Sigmoid colon (tissue), 4 donors: ENCODE results near the gene YJEFN3.

Source experiments
- EP300 ChIP-seq, 4 donors: sonication (generic); formaldehyde crosslinking; IDR thresholded peaks; one replicate each; pipeline ENCODE4 v1.6.1; 2017; ENCODE audit warnings: antibody characterized with exemption in 4 of 4
- TF ChIP-seq, protein P1 (sequence below), 4 experiments: fragments of 450-650 bp in 3 of 4; fragments of 200-600 bp in 1 of 4; IDR thresholded peaks; one replicate each; pipeline ENCODE4 v1.5.1; 2016 to 2019; ENCODE audit warnings: antibody characterized with exemption in 4 of 4, mild to moderate bottlenecking in 3 of 4, moderate library complexity in 2 of 4

DNA sequence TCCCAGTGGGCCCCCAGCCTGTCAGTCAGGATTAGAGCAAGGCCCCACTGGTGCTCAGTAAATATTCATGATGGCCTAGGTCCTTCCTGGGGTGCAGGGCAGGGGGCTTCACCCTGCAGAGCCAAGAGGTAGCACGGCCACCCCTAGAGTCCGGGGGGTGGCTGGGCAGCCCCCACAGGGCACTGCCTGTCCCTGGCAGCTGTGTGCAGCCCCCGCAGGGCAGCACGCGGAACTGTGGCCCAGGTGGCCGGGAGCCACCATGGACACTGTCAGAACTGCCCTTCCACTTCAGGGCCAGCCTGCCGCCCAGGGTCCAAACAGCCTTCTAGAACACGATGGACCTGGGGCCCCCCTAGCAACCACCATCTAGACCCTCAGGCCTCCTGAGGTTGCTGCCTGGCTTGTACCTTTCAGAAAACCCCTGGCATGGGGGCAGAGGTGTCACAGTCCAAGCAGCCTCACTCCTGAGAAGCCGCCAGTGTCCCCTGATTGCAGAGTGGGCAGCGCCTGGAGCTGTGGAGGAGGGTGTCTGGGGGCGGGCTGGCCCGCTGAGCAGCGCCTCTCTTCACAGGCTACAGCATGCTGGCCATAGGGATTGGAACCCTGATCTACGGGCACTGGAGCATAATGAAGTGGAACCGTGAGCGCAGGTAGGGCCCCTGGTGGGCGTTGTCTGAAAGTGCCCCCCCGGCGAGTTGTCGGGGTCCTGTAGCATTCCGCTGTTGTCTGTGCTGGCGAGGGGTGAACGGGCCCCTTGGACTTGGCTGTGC, 2.9 kb upstream of the YJEFN3 start:
- no peak for TF ChIP-seq EP300 (IDR thresholded peaks at IDR 0.05)
- TF ChIP-seq, protein P1, sequence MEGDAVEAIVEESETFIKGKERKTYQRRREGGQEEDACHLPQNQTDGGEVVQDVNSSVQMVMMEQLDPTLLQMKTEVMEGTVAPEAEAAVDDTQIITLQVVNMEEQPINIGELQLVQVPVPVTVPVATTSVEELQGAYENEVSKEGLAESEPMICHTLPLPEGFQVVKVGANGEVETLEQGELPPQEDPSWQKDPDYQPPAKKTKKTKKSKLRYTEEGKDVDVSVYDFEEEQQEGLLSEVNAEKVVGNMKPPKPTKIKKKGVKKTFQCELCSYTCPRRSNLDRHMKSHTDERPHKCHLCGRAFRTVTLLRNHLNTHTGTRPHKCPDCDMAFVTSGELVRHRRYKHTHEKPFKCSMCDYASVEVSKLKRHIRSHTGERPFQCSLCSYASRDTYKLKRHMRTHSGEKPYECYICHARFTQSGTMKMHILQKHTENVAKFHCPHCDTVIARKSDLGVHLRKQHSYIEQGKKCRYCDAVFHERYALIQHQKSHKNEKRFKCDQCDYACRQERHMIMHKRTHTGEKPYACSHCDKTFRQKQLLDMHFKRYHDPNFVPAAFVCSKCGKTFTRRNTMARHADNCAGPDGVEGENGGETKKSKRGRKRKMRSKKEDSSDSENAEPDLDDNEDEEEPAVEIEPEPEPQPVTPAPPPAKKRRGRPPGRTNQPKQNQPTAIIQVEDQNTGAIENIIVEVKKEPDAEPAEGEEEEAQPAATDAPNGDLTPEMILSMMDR (IDR thresholded peaks at IDR 0.05): no peak
